ENCODE measurements around the gene MRPL49. TPM values are rescaled to one million over a fixed set of nuclear protein-coding genes. Genes with fewer than 3 reads are reported as not detected.

Gene MRPL49
- total RNA-seq, 2 experiments from 2014 or later = 50.7 to 53.6 TPM

- DNase-seq (no peak), ATAC-seq (ENCODE audit: low read depth) (no peak)
- POLR2A ChIA-PET = interaction anchor here (1.1 to 1.5 kb wide), 2 partner anchors 9 to 75 kb away, joined by 4 read pairs; partner anchors contain the start of gene ARL2
- peaks cover 12% of the 10 kb centered on the region for H3K36me3 Mint-ChIP-seq
- no peak overlapping the region for H3K4me3 Mint-ChIP-seq
- peaks cover 12% of the 10 kb centered on the region for H3K4me1 Mint-ChIP-seq
- H3K27me3 Mint-ChIP-seq = no peaks in the 10 kb centered on the region
- no peaks in the 10 kb centered on the region for H3K9me3 Mint-ChIP-seq
- peak overlapping the region; percentile 63 for H3K27ac Mint-ChIP-seq
These were observed 32.5 kb upstream of the MRPL49 start for GRCh38 chr11:65089621-65090020.

GRCh38 chr11:65090628-65091027 lies 31.5 kb upstream of the MRPL49 start:
- H3K27me3 Mint-ChIP-seq = no peaks in the 10 kb centered on the region
- H3K4me3 Mint-ChIP-seq = no peak overlapping the region
- POLR2A ChIA-PET = interaction anchor here (0.7 to 1.1 kb wide), 2 partner anchors 8 to 59 kb away, joined by 3 to 4 read pairs; no protein-coding TSS in a partner anchor

GRCh38 chr11:65095427-65095826 lies 26.7 kb upstream of the MRPL49 start:
- no peaks in the 10 kb centered on the region for H3K36me3 Mint-ChIP-seq
- no peak for DNase-seq
- POLR2A ChIA-PET = interaction anchor here (1.0 to 3.0 kb wide), 10 partner anchors 9 to 81 kb away, joined by 3 to 35 read pairs (median 6); partner anchors contain the start of genes ARL2, CDCA5, FAU and MRPL49
- peak overlapping the region; percentile 97 for H3K27ac Mint-ChIP-seq
- H3K9me3 Mint-ChIP-seq = no peaks in the 10 kb centered on the region
- H3K27me3 Mint-ChIP-seq = no peaks in the 10 kb centered on the region
- H3K4me3 Mint-ChIP-seq = peak overlapping the region; percentile 91
- peaks cover 10% of the 10 kb centered on the region for H3K4me1 Mint-ChIP-seq
- ATAC-seq (ENCODE audit: low read depth) = no peak

More at GRCh38 chr11:65090628-65091027, 31.5 kb upstream of the MRPL49 start:
- Mint-ChIP-seq H3K27ac (no peak overlapping the region), H3K36me3 (peaks cover 11% of the 10 kb centered on the region), H3K9me3 (no peaks in the 10 kb centered on the region), H3K4me1 (peaks cover 5% of the 10 kb centered on the region)
- DNase-seq (no peak), ATAC-seq (ENCODE audit: low read depth) (no peak)

GRCh38 chr11:65095974-65096806 lies 25.9 kb upstream of the MRPL49 start, which contains the start of gene VPS51:
Gene VPS51, plus strand, starts transcription at chr11:65096214. Its CDS starts 37 bp downstream, at chr11:65096251.
- DNase-seq (peak; percentile 87), ATAC-seq (ENCODE audit: low read depth) (peak; percentile 97)
- POLR2A ChIA-PET = interaction anchor here (0.6 to 3.0 kb wide), 21 partner anchors 8 to 294 kb away, joined by 3 to 35 read pairs (median 4); partner anchors contain the start of genes ARL2, CDCA5, FAU and MRPL49
- Mint-ChIP-seq H3K36me3 (no peaks in the 10 kb centered on the region), H3K27ac (peak within 1 kb of the TSS; percentile 97), H3K27me3 (no peaks in the 10 kb centered on the region), H3K4me3 (peak within 1 kb of the TSS; percentile 91), H3K4me1 (peaks cover 10% of the 10 kb centered on the region), H3K9me3 (no peaks in the 10 kb centered on the region)

GRCh38 chr11:65096926-65097325 lies 25.2 kb upstream of the MRPL49 start:
- no peak for DNase-seq
- peaks cover 10% of the 10 kb centered on the region for H3K4me1 Mint-ChIP-seq
- POLR2A ChIA-PET = interaction anchor here (0.7 to 3.0 kb wide), 16 partner anchors 11 to 173 kb away, joined by 3 to 35 read pairs (median 6); partner anchors contain the start of genes ARL2, CDCA5, FAU and MRPL49
- H3K36me3 Mint-ChIP-seq = no peaks in the 10 kb centered on the region
- no peak for ATAC-seq (ENCODE audit: low read depth)
- peak overlapping the region; percentile 97 for H3K27ac Mint-ChIP-seq
- no peaks in the 10 kb centered on the region for H3K27me3 Mint-ChIP-seq
- no peaks in the 10 kb centered on the region for H3K9me3 Mint-ChIP-seq
- peak overlapping the region; percentile 91 for H3K4me3 Mint-ChIP-seq

GRCh38 chr11:65100674-65101350 lies 21.3 kb upstream of the MRPL49 start:
- no peak overlapping the region for H3K27ac Mint-ChIP-seq
- H3K9me3 Mint-ChIP-seq = no peaks in the 10 kb centered on the region
- no peak overlapping the region for H3K4me3 Mint-ChIP-seq
- ATAC-seq (ENCODE audit: low read depth) (no peak), DNase-seq (no peak)
- H3K4me1 Mint-ChIP-seq = peaks cover 18% of the 10 kb centered on the region
- peaks cover 7% of the 10 kb centered on the region for H3K36me3 Mint-ChIP-seq
- no peaks in the 10 kb centered on the region for H3K27me3 Mint-ChIP-seq
- POLR2A ChIA-PET = interaction anchor here (1.1 to 2.7 kb wide), 3 partner anchors 10 to 17 kb away, joined by 3 to 11 read pairs (median 5); partner anchors contain the start of genes CDCA5 and TM7SF2

- no peak for DNase-seq
- no peak overlapping the region for H3K4me3 Mint-ChIP-seq
- POLR2A ChIA-PET = interaction anchor here (0.7 to 1.3 kb wide), 4 partner anchors 8 to 88 kb away, joined by 3 to 5 read pairs (median 4); partner anchors contain the start of genes ARL2 and CDCA5
- no peaks in the 10 kb centered on the region for H3K27me3 Mint-ChIP-seq
- H3K36me3 Mint-ChIP-seq = peaks cover 7% of the 10 kb centered on the region
- ATAC-seq (ENCODE audit: low read depth) = no peak
- no peaks in the 10 kb centered on the region for H3K9me3 Mint-ChIP-seq
- H3K4me1 Mint-ChIP-seq = peaks cover 16% of the 10 kb centered on the region
- no peak overlapping the region for H3K27ac Mint-ChIP-seq
These were observed 19.7 kb upstream of the MRPL49 start for GRCh38 chr11:65102142-65103095.

GRCh38 chr11:65103476-65103875 lies 18.6 kb upstream of the MRPL49 start:
- no peak overlapping the region for H3K4me3 Mint-ChIP-seq
- no peaks in the 10 kb centered on the region for H3K9me3 Mint-ChIP-seq
- peaks cover 7% of the 10 kb centered on the region for H3K36me3 Mint-ChIP-seq
- H3K27me3 Mint-ChIP-seq = no peaks in the 10 kb centered on the region
- POLR2A ChIA-PET = interaction anchor here (0.7 to 1.0 kb wide), 2 partner anchors 7 to 72 kb away, joined by 3 to 4 read pairs; partner anchors contain the start of gene VPS51
- H3K4me1 Mint-ChIP-seq = peaks cover 13% of the 10 kb centered on the region
- ATAC-seq (ENCODE audit: low read depth) (no peak), DNase-seq (no peak)
- no peak overlapping the region for H3K27ac Mint-ChIP-seq

GRCh38 chr11:65104628-65105027 lies 17.5 kb upstream of the MRPL49 start:
- ATAC-seq (ENCODE audit: low read depth) (no peak), DNase-seq (no peak)
- no peaks in the 10 kb centered on the region for H3K9me3 Mint-ChIP-seq
- H3K4me3 Mint-ChIP-seq = peak overlapping the region; percentile 3
- peaks cover 13% of the 10 kb centered on the region for H3K4me1 Mint-ChIP-seq
- peaks cover 7% of the 10 kb centered on the region for H3K36me3 Mint-ChIP-seq
- POLR2A ChIA-PET = interaction anchor here (0.7 to 1.0 kb wide), 2 partner anchors 9 to 13 kb away, joined by 3 read pairs; partner anchors contain the start of genes VPS51 and ZNHIT2
- H3K27me3 Mint-ChIP-seq = no peaks in the 10 kb centered on the region
- peak overlapping the region; percentile 73 for H3K27ac Mint-ChIP-seq

- Mint-ChIP-seq H3K9me3 (no peaks in the 10 kb centered on the region), H3K4me3 (no peak overlapping the region), H3K27me3 (no peaks in the 10 kb centered on the region), H3K4me1 (peaks cover 28% of the 10 kb centered on the region), H3K36me3 (peaks cover 9% of the 10 kb centered on the region), H3K27ac (peak overlapping the region; percentile 56)
- DNase-seq (no peak), ATAC-seq (ENCODE audit: low read depth) (no peak)
- POLR2A ChIA-PET = no interaction called here
These were observed 15.0 kb upstream of the MRPL49 start for GRCh38 chr11:65107078-65107477.

- POLR2A ChIA-PET = interaction anchor here (1.1 to 2.3 kb wide), 3 partner anchors 9 to 67 kb away, joined by 4 to 10 read pairs (median 4); partner anchors contain the start of genes SAC3D1, VPS51 and ZNHIT2
These were observed 14.2 kb upstream of the MRPL49 start for GRCh38 chr11:65107751-65108468.

More at GRCh38 chr11:65107751-65108468, 14.2 kb upstream of the MRPL49 start:
- Mint-ChIP-seq H3K9me3 (no peaks in the 10 kb centered on the region), H3K36me3 (peaks cover 9% of the 10 kb centered on the region), H3K4me1 (peaks cover 29% of the 10 kb centered on the region), H3K27me3 (no peaks in the 10 kb centered on the region), H3K4me3 (no peak overlapping the region), H3K27ac (no peak overlapping the region)
- ATAC-seq (ENCODE audit: low read depth) (no peak), DNase-seq (no peak)
